Bronchial epithelial cell (primary cell): Measurements from ENCODE around the gene DMXL1. TPM values are rescaled to one million over a fixed set of nuclear protein-coding genes. Genes with fewer than 3 reads are reported as not detected.
A peak's percentile ranks its signal among the peaks of the same experiment; 100 is the strongest.
"Not testable (repeated sequence)": the region's sequence is repeated elsewhere in the genome, so short reads cannot be mapped to it uniquely, and the experiment has no call there.

Experiments used
- DNase-seq: peaks from one replicate; pipeline ENCODE4 v3.0.0-alpha.2; 2010; ENCODE audit warnings: low read depth
- FAIRE-seq: peaks from 2 replicates; lab custom pipeline; 2011; peaks lifted over from hg19 to GRCh38; lab: Jason Lieb, UNC
- H3K27me3 ChIP-seq: 2 replicates; pipeline ENCODE4 v1.5.1; 2011; ENCODE audit warnings: low read length; ENCODE audit not compliant: control insufficient read depth, insufficient read depth
- H3K36me3 ChIP-seq: 2 replicates; pipeline ENCODE4 v1.5.1; 2011; ENCODE audit warnings: low read length; ENCODE audit not compliant: control insufficient read depth, insufficient read depth
- H3K4me3 ChIP-seq: 2 replicates; pipeline ENCODE4 v1.5.1; 2011; ENCODE audit warnings: mild to moderate bottlenecking, low read depth, low read length, control low read depth
- total RNA-seq: library from RNA; depleted of rRNA; stranded (reverse); fragments of >200 nt; gene quantifications from 2 replicates; pipeline ENCODE4 v1.2.1, GENCODE V29; 2014
- TF ChIP-seq, protein P1 (sequence below): IDR thresholded peaks from 2 replicates; pipeline ENCODE4 v1.5.1; 2011; ENCODE audit warnings: mild to moderate bottlenecking, moderate library complexity, low read length, control low read depth, inconsistent platforms; ENCODE audit not compliant: insufficient read depth, severe bottlenecking

The DMXL1 gene
- total RNA-seq, 1 donor from 2014 or later, result 32.1 TPM

DNA sequence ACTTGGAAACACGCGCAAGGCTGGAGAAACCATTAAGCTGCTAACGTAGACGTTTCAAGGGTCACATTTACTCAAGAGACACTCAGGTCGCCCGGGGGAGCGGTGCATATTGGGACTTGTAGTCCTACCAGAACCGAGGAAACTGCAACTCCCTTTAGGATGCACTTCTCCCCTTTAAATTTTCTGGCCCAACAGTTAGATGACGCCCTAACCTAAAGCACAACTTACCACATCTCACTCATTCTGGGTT lies 384 bp upstream of the DMXL1 start:
- TF ChIP-seq, protein P1, sequence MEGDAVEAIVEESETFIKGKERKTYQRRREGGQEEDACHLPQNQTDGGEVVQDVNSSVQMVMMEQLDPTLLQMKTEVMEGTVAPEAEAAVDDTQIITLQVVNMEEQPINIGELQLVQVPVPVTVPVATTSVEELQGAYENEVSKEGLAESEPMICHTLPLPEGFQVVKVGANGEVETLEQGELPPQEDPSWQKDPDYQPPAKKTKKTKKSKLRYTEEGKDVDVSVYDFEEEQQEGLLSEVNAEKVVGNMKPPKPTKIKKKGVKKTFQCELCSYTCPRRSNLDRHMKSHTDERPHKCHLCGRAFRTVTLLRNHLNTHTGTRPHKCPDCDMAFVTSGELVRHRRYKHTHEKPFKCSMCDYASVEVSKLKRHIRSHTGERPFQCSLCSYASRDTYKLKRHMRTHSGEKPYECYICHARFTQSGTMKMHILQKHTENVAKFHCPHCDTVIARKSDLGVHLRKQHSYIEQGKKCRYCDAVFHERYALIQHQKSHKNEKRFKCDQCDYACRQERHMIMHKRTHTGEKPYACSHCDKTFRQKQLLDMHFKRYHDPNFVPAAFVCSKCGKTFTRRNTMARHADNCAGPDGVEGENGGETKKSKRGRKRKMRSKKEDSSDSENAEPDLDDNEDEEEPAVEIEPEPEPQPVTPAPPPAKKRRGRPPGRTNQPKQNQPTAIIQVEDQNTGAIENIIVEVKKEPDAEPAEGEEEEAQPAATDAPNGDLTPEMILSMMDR, result no peak
- FAIRE-seq (no peak), DNase-seq (no peak)
- peak overlapping the region; percentile 99 for H3K4me3 ChIP-seq
- no peaks in the 10 kb centered on the region for H3K27me3 ChIP-seq
- no peaks in the 10 kb centered on the region for H3K36me3 ChIP-seq

DNA sequence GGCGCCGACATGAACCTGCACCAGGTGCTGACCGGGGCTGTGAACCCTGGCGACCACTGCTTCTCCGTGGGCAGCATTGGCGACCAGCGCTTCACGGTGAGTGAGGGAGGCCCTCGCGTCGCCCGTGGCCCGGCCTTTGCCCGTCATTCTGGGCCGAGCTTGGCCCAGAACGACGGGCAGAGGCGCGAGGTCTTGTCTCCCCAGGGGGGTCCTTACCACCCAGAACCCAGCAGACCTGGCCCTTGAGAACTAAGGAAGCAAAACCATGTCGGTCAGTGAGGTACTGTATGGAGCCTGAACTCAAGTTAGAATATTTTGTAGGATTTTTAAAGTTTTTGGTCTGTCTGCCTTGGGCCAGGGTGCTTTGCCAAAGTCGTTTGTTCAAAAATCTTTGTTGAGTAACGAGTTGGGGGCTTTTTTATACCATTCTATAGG lies 691 bp downstream of the DMXL1 start:
- TF ChIP-seq, protein P1, result no peak
- Histone ChIP-seq H3K27me3 (no peaks in the 10 kb centered on the region), H3K36me3 (no peaks in the 10 kb centered on the region), H3K4me3 (peak overlapping the region; percentile 99)
- FAIRE-seq (no peak), DNase-seq (peak; percentile 12)

DNA sequence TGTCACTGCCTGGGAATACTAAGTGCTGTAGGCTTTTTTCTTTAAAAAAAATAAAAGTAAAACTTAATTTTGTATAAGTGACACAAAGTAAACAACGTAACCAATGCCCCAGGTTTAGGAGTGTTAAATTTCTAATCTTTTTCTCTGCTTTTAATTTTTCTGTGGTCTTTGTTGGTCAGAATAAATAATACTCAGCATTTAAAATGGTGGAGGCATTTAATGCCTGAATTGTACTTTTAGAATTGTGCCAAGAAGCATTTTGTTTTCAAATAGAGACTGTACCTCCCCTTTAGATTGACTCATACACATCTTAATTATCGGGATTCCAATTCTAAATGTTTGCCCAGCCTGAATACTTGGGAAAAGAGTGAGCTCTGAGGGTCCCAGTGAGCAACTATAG lies 1.6 kb downstream of the DMXL1 start:
- Histone ChIP-seq H3K4me3 (peak overlapping the region; percentile 99), H3K27me3 (no peaks in the 10 kb centered on the region), H3K36me3 (no peaks in the 10 kb centered on the region)
- DNase-seq (no peak), FAIRE-seq (no peak)
- TF ChIP-seq, protein P1, result no peak

GRCh38 chr5:119073746-119074337 lies 3.0 kb downstream of the DMXL1 start:
- H3K27me3 ChIP-seq, DNase-seq, FAIRE-seq, H3K4me3 ChIP-seq, H3K36me3 ChIP-seq: not testable (repeated sequence)

- H3K27me3 ChIP-seq, result no peaks in the 10 kb centered on the region
- TF ChIP-seq, protein P1, result no peak
- no peak for FAIRE-seq
Observed at GRCh38 chr5:119074419-119074818, 3.5 kb downstream of the DMXL1 start.

DNA sequence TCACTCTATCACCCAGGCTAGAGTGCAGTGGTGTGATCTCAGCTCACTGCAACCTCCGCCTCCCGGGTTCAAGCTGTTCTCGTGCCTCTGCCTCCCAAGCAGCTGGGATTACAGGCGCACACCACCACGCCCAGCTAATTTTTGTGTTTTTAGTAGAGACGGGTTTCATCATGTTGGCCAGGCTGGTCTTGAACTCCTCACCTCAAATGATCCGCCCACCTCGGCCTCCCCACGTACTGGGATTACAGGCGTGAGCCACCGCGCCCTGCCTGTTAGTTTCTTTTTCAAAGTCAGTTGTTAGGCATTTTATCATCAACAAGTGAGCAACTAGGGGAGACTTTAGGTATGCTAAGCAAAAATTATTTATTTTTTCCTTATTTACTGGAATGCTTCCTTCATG lies 4.4 kb downstream of the DMXL1 start:
- not testable (repeated sequence) for FAIRE-seq, DNase-seq, H3K27me3 ChIP-seq, H3K4me3 ChIP-seq, H3K36me3 ChIP-seq

More at GRCh38 chr5:119074419-119074818, 3.5 kb downstream of the DMXL1 start:
- Histone ChIP-seq H3K4me3 (no peak overlapping the region), H3K36me3 (no peaks in the 10 kb centered on the region)
- no peak for DNase-seq

GRCh38 chr5:119076080-119076479 lies 5.2 kb downstream of the DMXL1 start:
- Histone ChIP-seq H3K27me3 (no peaks in the 10 kb centered on the region), H3K36me3 (no peaks in the 10 kb centered on the region), H3K4me3 (no peak overlapping the region)
- no peak for DNase-seq
- TF ChIP-seq, protein P1, result no peak
- FAIRE-seq, result no peak
